Suppressor macrophage treated with lipopolysaccharide for 4 hours (primary cell): ENCODE results near the gene APOL2.
"Not testable (repeated sequence)": the region's sequence is repeated elsewhere in the genome, so short reads cannot be mapped to it uniquely, and the experiment has no call there.

ENCODE experiments used
- DNase-seq: peaks from one replicate; pipeline ENCODE4 v3.0.0-alpha.2; 2020

APOL2 gene

DNA sequence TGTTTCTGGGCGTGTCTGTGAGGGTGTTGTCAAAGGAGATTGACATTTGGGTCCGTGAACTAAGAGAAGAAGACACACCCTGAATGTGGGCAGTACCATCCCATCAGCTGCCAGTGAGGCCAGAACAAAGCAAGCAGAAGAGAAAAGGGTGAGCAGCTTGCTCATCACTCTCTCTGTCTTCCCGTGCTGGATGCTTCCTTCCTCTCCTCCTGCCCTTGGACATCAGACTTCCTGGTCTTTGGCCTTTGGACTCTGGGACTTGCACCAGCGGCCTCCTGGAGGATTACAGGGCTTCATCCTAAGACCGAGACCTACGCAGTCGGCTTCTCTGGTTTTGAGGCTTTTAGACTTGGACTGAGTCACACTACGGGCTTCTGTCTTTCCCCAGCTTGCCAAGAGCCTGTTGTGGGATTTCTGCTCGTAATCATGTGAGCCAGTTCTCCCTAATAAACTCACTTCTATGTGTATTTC, 18.8 kb downstream of the APOL2 start:
- peak; percentile 54 for DNase-seq

DNA sequence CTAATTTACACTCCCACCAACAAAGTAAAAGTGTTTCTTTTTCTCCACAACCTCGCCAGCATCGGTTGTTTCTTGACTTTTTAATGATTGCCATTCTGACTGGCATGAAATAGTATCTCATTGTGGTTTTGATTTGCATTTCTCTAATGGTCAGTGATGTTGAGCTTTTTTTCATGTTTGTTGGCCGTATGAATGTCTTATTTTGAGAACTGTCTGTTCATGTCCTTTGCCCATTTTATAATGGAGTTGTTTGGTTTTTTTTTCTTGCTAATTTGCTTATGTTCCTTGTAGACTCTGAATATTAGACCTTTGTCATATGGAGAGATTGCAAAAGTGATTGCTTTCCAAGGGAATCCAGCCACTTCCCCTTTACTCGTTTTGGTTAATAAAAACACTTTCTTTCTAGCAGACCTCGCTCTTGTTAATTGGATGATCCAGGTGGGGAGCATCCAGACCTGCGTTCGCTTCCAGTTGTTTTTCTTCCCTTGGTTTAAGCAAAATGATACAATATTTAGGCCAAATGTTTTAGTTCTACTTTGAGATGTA, 20.6 kb downstream of the APOL2 start:
- DNase-seq = peak; percentile 45

DNA sequence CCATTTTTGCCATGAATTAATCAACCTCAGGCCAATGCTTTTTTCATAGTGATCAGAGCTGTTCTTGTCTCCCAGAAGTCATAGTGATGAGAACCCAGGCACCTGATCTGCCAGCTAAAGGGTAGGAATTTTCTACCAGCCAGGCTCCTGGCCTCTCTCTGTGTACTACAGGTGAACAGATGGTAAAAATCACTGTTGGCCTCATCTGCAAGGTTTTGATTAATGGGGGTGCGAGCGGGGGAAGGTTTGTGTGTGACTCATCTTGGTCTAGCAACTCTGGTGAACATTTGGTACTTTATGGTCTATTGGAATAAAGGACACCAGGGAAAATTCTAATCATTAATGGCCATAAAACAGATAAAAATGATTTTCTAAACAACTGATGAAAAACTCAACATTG, 23.3 kb downstream of the APOL2 start:
- DNase-seq = no peak

GRCh38 chr22:36213586-36213985, 25.7 kb downstream of the APOL2 start:
- DNase-seq = no peak

DNA sequence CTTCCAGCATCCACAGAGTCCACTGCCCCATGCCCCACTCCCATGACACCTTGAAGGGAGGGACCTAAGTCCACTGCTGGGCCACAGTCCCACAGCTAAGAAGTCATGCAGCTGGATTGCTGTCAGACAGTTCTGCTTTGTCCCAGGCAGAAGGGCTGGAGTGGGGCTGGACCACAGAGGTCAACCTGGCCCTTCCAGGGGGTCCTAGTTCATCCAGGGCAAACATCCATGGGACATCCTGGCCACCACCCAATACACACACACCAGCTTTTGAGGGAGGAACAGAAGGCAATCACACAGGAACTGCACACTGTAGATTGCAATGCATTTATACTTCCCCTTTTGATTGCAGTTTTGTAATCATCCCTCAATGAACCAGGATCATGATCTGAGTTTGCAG, 26.4 kb downstream of the APOL2 start:
- DNase-seq = peak; percentile 56

GRCh38 chr22:36211237-36211861, 28.0 kb downstream of the APOL2 start:
- DNase-seq = peak; percentile 62

DNA sequence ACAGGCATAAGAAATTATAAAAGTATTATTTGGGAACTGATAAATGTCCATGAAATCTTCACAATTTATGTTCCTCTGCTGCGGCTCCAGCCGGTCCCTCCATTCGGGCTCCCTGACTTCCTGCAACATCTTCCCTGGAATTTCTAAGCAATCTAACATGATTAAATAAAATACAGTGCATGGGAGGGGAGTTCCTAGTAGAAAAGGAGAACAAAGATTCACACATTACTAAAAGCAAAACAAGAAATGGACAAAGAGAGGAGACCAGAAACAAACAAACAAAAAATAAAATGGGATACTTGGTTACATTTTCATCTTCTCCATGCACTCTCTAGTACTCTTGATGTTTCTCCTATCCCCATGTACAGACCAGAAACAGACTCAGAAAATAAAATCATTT, 29.1 kb downstream of the APOL2 start:
- peak; percentile 56 for DNase-seq

GRCh38 chr22:36209488-36209908, 29.8 kb downstream of the APOL2 start:
- DNase-seq = not testable (repeated sequence)

- peak; percentile 15 for DNase-seq
Measured at GRCh38 chr22:36208914-36209313, 30.4 kb downstream of the APOL2 start.

DNA sequence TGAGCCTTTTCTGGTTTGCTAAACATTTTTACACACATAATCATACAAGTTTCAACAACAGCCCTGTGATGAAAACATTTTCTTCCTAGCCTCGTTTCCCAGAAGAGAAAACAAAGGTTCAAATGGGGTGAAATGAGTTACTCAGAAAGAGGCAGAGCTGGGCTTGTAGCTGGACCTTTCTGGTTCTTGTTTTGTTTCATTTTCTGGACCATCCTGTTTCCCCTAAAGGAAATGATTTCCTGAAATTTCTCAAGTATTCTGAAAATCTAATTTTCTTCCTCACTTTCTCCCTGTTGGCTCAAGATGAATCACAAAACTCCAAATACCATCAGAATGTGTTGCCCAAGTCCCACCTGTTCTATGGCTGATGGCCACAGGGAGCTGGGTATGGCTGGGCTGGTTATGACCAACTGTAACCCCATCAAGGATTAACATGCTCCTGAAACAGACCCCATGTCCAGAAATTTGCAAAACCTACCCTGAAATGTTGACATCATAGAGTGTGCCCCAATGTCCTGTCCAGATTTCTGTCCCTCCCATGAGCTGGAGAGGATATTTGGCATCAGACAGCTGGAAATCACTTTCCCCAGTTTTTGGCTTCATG, 31.1 kb downstream of the APOL2 start:
- DNase-seq = peak; percentile 57

GRCh38 chr22:36206255-36206654, 33.1 kb downstream of the APOL2 start:
- DNase-seq = peak; percentile 31

- DNase-seq = not testable (repeated sequence)
Measured at GRCh38 chr22:36205573-36205972, 33.8 kb downstream of the APOL2 start.

- no peak for DNase-seq
Measured at GRCh38 chr22:36204632-36205015, 34.7 kb downstream of the APOL2 start.

DNA sequence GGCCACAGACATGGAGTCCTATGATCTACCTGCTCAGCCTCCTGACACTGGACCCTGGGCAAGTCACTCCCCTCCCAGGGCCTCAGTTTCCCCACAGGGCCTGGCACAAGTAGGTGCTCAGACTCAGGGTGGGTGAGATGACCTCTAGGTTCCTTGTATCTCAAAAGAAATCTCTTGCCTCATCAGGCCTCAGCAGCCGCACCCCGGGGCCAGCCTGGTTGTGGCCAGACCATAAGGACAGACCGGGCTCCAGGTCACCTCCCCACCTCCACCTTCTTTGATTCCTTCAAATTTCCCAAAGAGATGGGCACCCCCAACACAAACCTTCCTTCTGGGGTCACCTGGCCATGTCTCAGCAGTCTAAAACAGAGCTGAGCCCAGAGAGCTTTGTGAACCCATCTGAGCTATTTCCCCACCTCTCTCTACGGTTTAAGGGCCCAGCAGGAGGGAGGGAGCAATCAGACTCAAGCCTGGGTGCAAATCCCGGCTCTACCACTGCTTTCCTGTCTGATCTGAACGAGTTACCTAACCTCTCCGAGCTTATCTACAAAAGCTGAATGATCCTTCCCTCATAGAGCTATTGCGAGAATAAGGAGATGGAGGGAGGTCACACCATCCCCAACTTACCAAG, 35.2 kb downstream of the APOL2 start:
- no peak for DNase-seq

- not testable (repeated sequence) for DNase-seq
Measured at GRCh38 chr22:36203441-36203840, 35.9 kb downstream of the APOL2 start.

GRCh38 chr22:36202906-36203305, 36.4 kb downstream of the APOL2 start:
- not testable (repeated sequence) for DNase-seq

DNA sequence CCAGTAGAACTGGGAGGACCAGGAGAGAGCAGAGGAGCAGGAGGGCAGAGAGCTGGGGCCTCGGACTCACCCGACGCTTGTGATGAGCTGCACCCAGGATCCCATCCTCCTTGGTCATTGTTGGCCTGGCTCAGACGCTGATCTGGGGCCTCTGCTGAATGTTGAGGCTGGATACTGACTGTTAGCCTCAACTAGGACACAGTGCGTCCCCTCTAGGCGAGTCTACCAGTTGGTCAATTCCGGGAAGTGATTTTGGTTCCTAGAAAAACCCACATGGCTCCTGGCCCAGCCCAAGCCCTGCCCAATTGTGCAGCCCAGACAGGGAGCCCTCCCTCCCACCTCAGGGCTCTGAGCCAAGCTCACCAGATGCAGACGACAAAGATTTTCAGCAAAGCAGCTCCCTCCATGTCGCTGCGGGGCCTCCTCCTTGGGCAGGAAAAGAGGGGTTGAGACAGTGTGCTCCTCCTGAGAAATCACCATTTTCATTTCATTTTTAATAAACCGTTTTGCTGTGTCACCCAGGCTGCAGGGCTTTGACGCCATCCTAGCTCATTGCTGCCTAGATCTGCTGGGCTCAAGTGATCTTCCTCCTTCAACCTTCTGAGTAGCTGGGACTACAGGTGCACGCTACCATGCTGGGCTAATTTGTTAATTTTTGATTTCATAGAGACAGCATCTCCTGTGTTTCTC, 37.6 kb downstream of the APOL2 start, which contains the start of gene APOL4:
Gene APOL4, minus strand, starts transcription at position 180 of the 690 bp plus-strand sequence. Its CDS starts 75 bp downstream, at position 105.
- DNase-seq = peak; percentile 25

GRCh38 chr22:36201025-36201424, 38.3 kb downstream of the APOL2 start:
- DNase-seq = not testable (repeated sequence)

- DNase-seq = no peak
Measured at GRCh38 chr22:36199001-36199551, 40.3 kb downstream of the APOL2 start.

DNA sequence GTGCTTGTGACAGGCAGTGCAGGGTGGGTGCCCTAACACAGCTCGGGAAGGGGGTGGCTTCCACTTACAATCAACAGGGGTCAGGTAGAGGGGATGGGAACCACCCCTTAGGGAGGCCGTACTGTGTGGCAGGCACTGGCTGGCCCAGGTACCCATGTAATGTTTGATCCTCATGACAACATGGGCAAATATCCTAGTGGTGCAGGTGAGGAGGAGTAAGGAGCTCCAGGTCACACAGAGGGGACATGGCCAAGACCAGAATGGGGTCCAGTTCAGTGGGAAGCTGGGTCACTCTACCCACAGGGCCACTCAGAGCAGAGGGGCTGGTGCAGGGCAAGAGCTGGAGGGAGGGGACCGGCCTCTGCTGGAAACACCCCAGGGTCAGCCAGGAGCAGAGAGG, 40.8 kb downstream of the APOL2 start:
- no peak for DNase-seq

GRCh38 chr22:36197514-36198146, 41.7 kb downstream of the APOL2 start:
- no peak for DNase-seq

GRCh38 chr22:36197065-36197440, 42.3 kb downstream of the APOL2 start:
- DNase-seq = peak; percentile 45
